Epithelial cell of esophagus (primary cell): ENCODE measurements around the gene DNAH3.

Source experiments
- DNase-seq: peaks from one replicate; pipeline ENCODE4 v3.0.0; 2010; ENCODE audit warnings: low read depth
- H3K4me3 ChIP-seq: 2 replicates; pipeline ENCODE4 v1.5.1; 2011; ENCODE audit warnings: mild to moderate bottlenecking, low read length, control low read depth
- TF ChIP-seq, protein P1 (sequence below): IDR thresholded peaks from 2 replicates; pipeline ENCODE4 v1.5.1; 2011; ENCODE audit warnings: low read depth, mild to moderate bottlenecking, low read length, control low read depth, inconsistent platforms; ENCODE audit not compliant: insufficient read depth; ENCODE audit errors: missing control alignments

The DNAH3 gene

GRCh38 chr16:21192991-21193390, 42.3 kb upstream of the DNAH3 start:
- no peak for DNase-seq
- H3K4me3 ChIP-seq = no peak overlapping the region
- TF ChIP-seq, protein P1, sequence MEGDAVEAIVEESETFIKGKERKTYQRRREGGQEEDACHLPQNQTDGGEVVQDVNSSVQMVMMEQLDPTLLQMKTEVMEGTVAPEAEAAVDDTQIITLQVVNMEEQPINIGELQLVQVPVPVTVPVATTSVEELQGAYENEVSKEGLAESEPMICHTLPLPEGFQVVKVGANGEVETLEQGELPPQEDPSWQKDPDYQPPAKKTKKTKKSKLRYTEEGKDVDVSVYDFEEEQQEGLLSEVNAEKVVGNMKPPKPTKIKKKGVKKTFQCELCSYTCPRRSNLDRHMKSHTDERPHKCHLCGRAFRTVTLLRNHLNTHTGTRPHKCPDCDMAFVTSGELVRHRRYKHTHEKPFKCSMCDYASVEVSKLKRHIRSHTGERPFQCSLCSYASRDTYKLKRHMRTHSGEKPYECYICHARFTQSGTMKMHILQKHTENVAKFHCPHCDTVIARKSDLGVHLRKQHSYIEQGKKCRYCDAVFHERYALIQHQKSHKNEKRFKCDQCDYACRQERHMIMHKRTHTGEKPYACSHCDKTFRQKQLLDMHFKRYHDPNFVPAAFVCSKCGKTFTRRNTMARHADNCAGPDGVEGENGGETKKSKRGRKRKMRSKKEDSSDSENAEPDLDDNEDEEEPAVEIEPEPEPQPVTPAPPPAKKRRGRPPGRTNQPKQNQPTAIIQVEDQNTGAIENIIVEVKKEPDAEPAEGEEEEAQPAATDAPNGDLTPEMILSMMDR = no peak

GRCh38 chr16:21190599-21190998, 40.0 kb upstream of the DNAH3 start:
- H3K4me3 ChIP-seq = no peak overlapping the region

GRCh38 chr16:21190013-21190412, 39.4 kb upstream of the DNAH3 start:
- TF ChIP-seq, protein P1 = no peak

More at GRCh38 chr16:21190599-21190998, 40.0 kb upstream of the DNAH3 start:
- TF ChIP-seq, protein P1 = no peak
- DNase-seq = no peak

DNA sequence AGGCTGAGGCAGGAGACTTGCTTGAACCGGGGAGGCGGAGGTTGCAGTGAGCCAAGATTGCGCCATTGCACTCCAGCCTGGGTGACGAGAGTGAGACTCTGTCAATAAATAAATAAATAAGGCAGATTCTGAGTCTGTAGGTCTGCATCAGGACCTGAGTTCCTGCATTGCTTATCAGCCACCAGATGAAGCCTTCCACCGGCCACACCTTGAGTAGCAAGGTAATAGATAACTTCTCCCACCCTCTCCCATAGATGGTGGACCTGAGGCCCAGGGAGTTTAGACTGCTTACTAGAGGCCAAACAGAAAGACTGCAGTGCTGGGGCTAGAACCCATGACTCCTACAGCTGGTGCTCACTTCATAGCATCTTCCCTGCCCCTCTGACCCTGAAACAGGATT, 38.7 kb upstream of the DNAH3 start:
- no peak for DNase-seq
- no peak overlapping the region for H3K4me3 ChIP-seq
- TF ChIP-seq, protein P1 = no peak

More at GRCh38 chr16:21190013-21190412, 39.4 kb upstream of the DNAH3 start:
- no peak for DNase-seq
- no peak overlapping the region for H3K4me3 ChIP-seq

DNA sequence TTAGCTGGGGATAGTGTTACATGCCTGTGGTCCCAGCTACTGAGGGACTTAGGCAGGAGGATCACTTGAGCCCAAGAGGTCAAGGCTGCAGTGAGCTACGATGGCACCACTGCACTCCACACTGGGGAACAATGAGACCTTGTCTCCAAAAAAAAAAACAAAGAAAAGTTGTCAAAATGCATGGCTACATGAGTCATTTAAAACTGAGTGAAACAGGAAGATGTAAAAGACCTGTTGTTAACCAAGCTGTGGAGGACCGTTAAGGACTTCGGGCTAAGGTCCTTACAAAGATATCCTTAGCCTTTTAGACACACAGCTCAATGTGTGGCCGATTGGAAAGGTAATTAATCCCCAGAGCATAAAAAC, 35.7 kb upstream of the DNAH3 start:
- TF ChIP-seq, protein P1 = no peak
- no peak overlapping the region for H3K4me3 ChIP-seq
- no peak for DNase-seq

GRCh38 chr16:21185659-21186325, 35.1 kb upstream of the DNAH3 start:
- no peak for DNase-seq
- TF ChIP-seq, protein P1 = no peak
- no peak overlapping the region for H3K4me3 ChIP-seq

- TF ChIP-seq, protein P1 = no peak
- H3K4me3 ChIP-seq = no peak overlapping the region
- peak; percentile 59 for DNase-seq
These were observed 34.2 kb upstream of the DNAH3 start for GRCh38 chr16:21184834-21185233.
